ENCODE measurements around the gene RTN1. TPM values are rescaled to one million over a fixed set of nuclear protein-coding genes. Genes with fewer than 3 reads are reported as not detected.
"Not testable (repeated sequence)": the region's sequence is repeated elsewhere in the genome, so short reads cannot be mapped to it uniquely, and the experiment has no call there.

Gene RTN1
- total RNA-seq, 1 donor from 2014 or later, result not detected

- no peaks in the 10 kb centered on the region for H3K27me3 Mint-ChIP-seq (ENCODE audit: insufficient read depth)
- no peak overlapping the region for H3K27ac Mint-ChIP-seq
- H3K9me3 Mint-ChIP-seq, result peaks cover 13% of the 10 kb centered on the region
- no peaks in the 10 kb centered on the region for H3K36me3 Mint-ChIP-seq (ENCODE audit: low read depth)
- H3K4me3 Mint-ChIP-seq, result no peak overlapping the region
- no peaks in the 10 kb centered on the region for H3K4me1 Mint-ChIP-seq (ENCODE audit: low read depth)
- DNase-seq (ENCODE audit: low spot score), result no peak
- intact Hi-C loops (cut with micrococcal nuclease), result no loop called here
Observed at GRCh38 chr14:59657769-59658168, 212.8 kb downstream of the RTN1 start.

GRCh38 chr14:59656473-59656872 is 214.1 kb downstream of the RTN1 start:
- intact Hi-C loops (cut with micrococcal nuclease), result no loop called here
- Mint-ChIP-seq H3K36me3 (ENCODE audit: low read depth) (no peaks in the 10 kb centered on the region), H3K4me3 (no peak overlapping the region), H3K27ac (no peak overlapping the region), H3K9me3 (peaks cover 4% of the 10 kb centered on the region), H3K27me3 (ENCODE audit: insufficient read depth) (no peaks in the 10 kb centered on the region), H3K4me1 (ENCODE audit: low read depth) (no peaks in the 10 kb centered on the region)
- no peak for DNase-seq (ENCODE audit: low spot score)

- H3K9me3 Mint-ChIP-seq; H3K27me3 Mint-ChIP-seq (ENCODE audit: insufficient read depth); H3K36me3 Mint-ChIP-seq (ENCODE audit: low read depth); intact Hi-C loops (cut with micrococcal nuclease); H3K4me1 Mint-ChIP-seq (ENCODE audit: low read depth); H3K27ac Mint-ChIP-seq; H3K4me3 Mint-ChIP-seq; DNase-seq (ENCODE audit: low spot score): not testable (repeated sequence)
Observed at GRCh38 chr14:59654131-59654530, 216.4 kb downstream of the RTN1 start.

- H3K4me1 Mint-ChIP-seq (ENCODE audit: low read depth); H3K36me3 Mint-ChIP-seq (ENCODE audit: low read depth); DNase-seq (ENCODE audit: low spot score); H3K27me3 Mint-ChIP-seq (ENCODE audit: insufficient read depth); H3K27ac Mint-ChIP-seq; intact Hi-C loops (cut with micrococcal nuclease); H3K4me3 Mint-ChIP-seq: not testable (repeated sequence)
- peaks cover 43% of the 10 kb centered on the region for H3K9me3 Mint-ChIP-seq
Observed at GRCh38 chr14:59646832-59647231, 223.7 kb downstream of the RTN1 start.

GRCh38 chr14:59638885-59639284 is 231.7 kb downstream of the RTN1 start:
- intact Hi-C loops (cut with micrococcal nuclease), result no loop called here
- no peak for DNase-seq (ENCODE audit: low spot score)
- no peaks in the 10 kb centered on the region for H3K4me1 Mint-ChIP-seq (ENCODE audit: low read depth)
- peaks cover 2% of the 10 kb centered on the region for H3K27me3 Mint-ChIP-seq (ENCODE audit: insufficient read depth)
- H3K36me3 Mint-ChIP-seq (ENCODE audit: low read depth), result no peaks in the 10 kb centered on the region
- H3K27ac Mint-ChIP-seq, result no peak overlapping the region
- H3K9me3 Mint-ChIP-seq, result peaks cover 12% of the 10 kb centered on the region
- H3K4me3 Mint-ChIP-seq, result no peak overlapping the region

- H3K4me1 Mint-ChIP-seq (ENCODE audit: low read depth), result no peaks in the 10 kb centered on the region
- DNase-seq (ENCODE audit: low spot score), result no peak
- no peak overlapping the region for H3K4me3 Mint-ChIP-seq
- no peaks in the 10 kb centered on the region for H3K36me3 Mint-ChIP-seq (ENCODE audit: low read depth)
- H3K27ac Mint-ChIP-seq, result no peak overlapping the region
- no peaks in the 10 kb centered on the region for H3K9me3 Mint-ChIP-seq
- intact Hi-C loops (cut with micrococcal nuclease), result no loop called here
- H3K27me3 Mint-ChIP-seq (ENCODE audit: insufficient read depth), result peaks cover 28% of the 10 kb centered on the region
Observed at GRCh38 chr14:59634617-59635016, 236.0 kb downstream of the RTN1 start.

- Mint-ChIP-seq H3K4me1 (ENCODE audit: low read depth) (no peaks in the 10 kb centered on the region), H3K27ac (no peak overlapping the region), H3K27me3 (ENCODE audit: insufficient read depth) (peaks cover 37% of the 10 kb centered on the region), H3K9me3 (no peaks in the 10 kb centered on the region), H3K4me3 (no peak overlapping the region), H3K36me3 (ENCODE audit: low read depth) (no peaks in the 10 kb centered on the region)
- DNase-seq (ENCODE audit: low spot score), result no peak
- intact Hi-C loops (cut with micrococcal nuclease), result no loop called here
Observed at GRCh38 chr14:59633486-59633885, 237.1 kb downstream of the RTN1 start.

- H3K36me3 Mint-ChIP-seq (ENCODE audit: low read depth), result no peaks in the 10 kb centered on the region
- intact Hi-C loops (cut with micrococcal nuclease), result no loop called here
- H3K9me3 Mint-ChIP-seq, result no peaks in the 10 kb centered on the region
- H3K4me1 Mint-ChIP-seq (ENCODE audit: low read depth), result no peaks in the 10 kb centered on the region
- DNase-seq (ENCODE audit: low spot score), result no peak
- H3K27me3 Mint-ChIP-seq (ENCODE audit: insufficient read depth), result peaks cover 40% of the 10 kb centered on the region
- H3K27ac Mint-ChIP-seq, result no peak overlapping the region
- no peak overlapping the region for H3K4me3 Mint-ChIP-seq
Observed at GRCh38 chr14:59632381-59632780, 238.2 kb downstream of the RTN1 start.

- no peaks in the 10 kb centered on the region for H3K9me3 Mint-ChIP-seq
- no peak for DNase-seq (ENCODE audit: low spot score)
- no peaks in the 10 kb centered on the region for H3K36me3 Mint-ChIP-seq (ENCODE audit: low read depth)
- no peak overlapping the region for H3K27ac Mint-ChIP-seq
- H3K4me1 Mint-ChIP-seq (ENCODE audit: low read depth), result no peaks in the 10 kb centered on the region
- H3K4me3 Mint-ChIP-seq, result no peak overlapping the region
- intact Hi-C loops (cut with micrococcal nuclease), result no loop called here
- H3K27me3 Mint-ChIP-seq (ENCODE audit: insufficient read depth), result peaks cover 45% of the 10 kb centered on the region
Observed at GRCh38 chr14:59631237-59631636, 239.3 kb downstream of the RTN1 start.

- Mint-ChIP-seq H3K27ac (no peak overlapping the region), H3K9me3 (no peaks in the 10 kb centered on the region), H3K36me3 (ENCODE audit: low read depth) (no peaks in the 10 kb centered on the region), H3K27me3 (ENCODE audit: insufficient read depth) (peaks cover 45% of the 10 kb centered on the region), H3K4me3 (no peak overlapping the region), H3K4me1 (ENCODE audit: low read depth) (no peaks in the 10 kb centered on the region)
- intact Hi-C loops (cut with micrococcal nuclease), result no loop called here
- no peak for DNase-seq (ENCODE audit: low spot score)
Observed at GRCh38 chr14:59630288-59630963, 240.2 kb downstream of the RTN1 start.

GRCh38 chr14:59629444-59630287 is 240.9 kb downstream of the RTN1 start:
- no peaks in the 10 kb centered on the region for H3K36me3 Mint-ChIP-seq (ENCODE audit: low read depth)
- H3K9me3 Mint-ChIP-seq, result no peaks in the 10 kb centered on the region
- no peak overlapping the region for H3K4me3 Mint-ChIP-seq
- H3K27me3 Mint-ChIP-seq (ENCODE audit: insufficient read depth), result peaks cover 45% of the 10 kb centered on the region
- intact Hi-C loops (cut with micrococcal nuclease), result no loop called here
- no peak for DNase-seq (ENCODE audit: low spot score)
- H3K27ac Mint-ChIP-seq, result no peak overlapping the region
- H3K4me1 Mint-ChIP-seq (ENCODE audit: low read depth), result no peaks in the 10 kb centered on the region

- DNase-seq (ENCODE audit: low spot score), result no peak
- Mint-ChIP-seq H3K36me3 (ENCODE audit: low read depth) (no peaks in the 10 kb centered on the region), H3K27me3 (ENCODE audit: insufficient read depth) (peaks cover 44% of the 10 kb centered on the region), H3K4me1 (ENCODE audit: low read depth) (no peaks in the 10 kb centered on the region), H3K4me3 (no peak overlapping the region), H3K9me3 (no peaks in the 10 kb centered on the region), H3K27ac (no peak overlapping the region)
- intact Hi-C loops (cut with micrococcal nuclease), result no loop called here
Observed at GRCh38 chr14:59627011-59627520, 243.5 kb downstream of the RTN1 start.

- Mint-ChIP-seq H3K27me3 (ENCODE audit: insufficient read depth) (peaks cover 11% of the 10 kb centered on the region), H3K4me3 (no peak overlapping the region), H3K36me3 (ENCODE audit: low read depth) (no peaks in the 10 kb centered on the region), H3K27ac (no peak overlapping the region), H3K4me1 (ENCODE audit: low read depth) (no peaks in the 10 kb centered on the region), H3K9me3 (no peaks in the 10 kb centered on the region)
- intact Hi-C loops (cut with micrococcal nuclease), result no loop called here
- DNase-seq (ENCODE audit: low spot score), result no peak
Observed at GRCh38 chr14:59622631-59623030, 247.9 kb downstream of the RTN1 start.

Data from activated T-helper 1 cell treated with anti-CD3 and anti-CD28 coated beads, Interleukin-12 subunit alpha, Interleukin-12 subunit beta, Interleukin-2, Interleukin-4 antibody, amounts not matched to agents 30 ng/mL and 10 ng/mL and 1 ng/mL, durations not matched to agents 14 hours and 24 hours and 36 hours (primary cell).